HG03342 (cell line): Measurements from ENCODE around the gene SHMT2.
"Not testable (repeated sequence)": the region's sequence is repeated elsewhere in the genome, so short reads cannot be mapped to it uniquely, and the experiment has no call there.

ENCODE experiments used
- ATAC-seq: cut with Tn5 transposase; IDR thresholded peaks from one replicate; pipeline ENCODE4 v1.9.1; 2021; ENCODE audit warnings: mild to moderate bottlenecking, moderate library complexity; ENCODE audit not compliant: unreplicated experiment

The SHMT2 gene

GRCh38 chr12:57261428-57261865, 31.9 kb downstream of the SHMT2 start:
- no peak for ATAC-seq

- ATAC-seq: no peak
Measured at GRCh38 chr12:57262126-57262822, 32.8 kb downstream of the SHMT2 start.

- no peak for ATAC-seq
Measured at GRCh38 chr12:57263096-57263495, 33.6 kb downstream of the SHMT2 start.

- ATAC-seq: no peak
Measured at GRCh38 chr12:57266681-57267080, 37.2 kb downstream of the SHMT2 start.

- ATAC-seq: no peak
Measured at GRCh38 chr12:57268264-57268663, 38.8 kb downstream of the SHMT2 start.

GRCh38 chr12:57270966-57271470, 41.5 kb downstream of the SHMT2 start:
- ATAC-seq: no peak

GRCh38 chr12:57272337-57273151, 43.0 kb downstream of the SHMT2 start:
- ATAC-seq: no peak

GRCh38 chr12:57273516-57273915, 44.0 kb downstream of the SHMT2 start:
- ATAC-seq: no peak

- ATAC-seq: not testable (repeated sequence)
Measured at GRCh38 chr12:57276233-57276632, 46.7 kb downstream of the SHMT2 start.

GRCh38 chr12:57276935-57277563, 47.5 kb downstream of the SHMT2 start:
- no peak for ATAC-seq

GRCh38 chr12:57278465-57279381, 49.2 kb downstream of the SHMT2 start:
- no peak for ATAC-seq

- peak; percentile 93 for ATAC-seq
Measured at GRCh38 chr12:57280211-57281062, 50.9 kb downstream of the SHMT2 start.

- not testable (repeated sequence) for ATAC-seq
Measured at GRCh38 chr12:57282073-57282472, 52.6 kb downstream of the SHMT2 start.
